Neutrophil (primary cell): Measurements from ENCODE around the gene PUS7L.
"Not testable (repeated sequence)": the region's sequence is repeated elsewhere in the genome, so short reads cannot be mapped to it uniquely, and the experiment has no call there.

ENCODE experiments used
- H3K27ac ChIP-seq: fragments of 200-600 bp; sonication (generic); 2 replicates; pipeline ENCODE4 v1.5.1; 2016; ENCODE audit warnings: mild to moderate bottlenecking, moderate library complexity
- H3K27me3 ChIP-seq: fragments of 200-600 bp; sonication (generic); 2 replicates; pipeline ENCODE4 v1.6.0; 2016; ENCODE audit warnings: mild to moderate bottlenecking
- H3K36me3 ChIP-seq: fragments of 200-600 bp; sonication (generic); 2 replicates; pipeline ENCODE4 v1.5.1; 2017
- H3K4me1 ChIP-seq, 2 experiments: fragments of 200-600 bp in 1 of 2; sonication (generic) in 1 of 2; 1 replicate in 1 of 2; 2 replicates in 1 of 2; pipeline versions ENCODE4 v1.5.1 to v1.6.1; 2013 to 2016; ENCODE audit warnings: low read depth in 1 of 2, low read length in 1 of 2, mild to moderate bottlenecking in 1 of 2, moderate library complexity in 1 of 2; ENCODE audit not compliant: control insufficient read depth in 1 of 2, insufficient read depth in 1 of 2
- H3K4me3 ChIP-seq, 2 experiments: fragments of 200-600 bp in 1 of 2; sonication (generic) in 1 of 2; 1 replicate in 1 of 2; 2 replicates in 1 of 2; pipeline ENCODE4 v1.5.1; 2013 to 2016; ENCODE audit warnings: low read depth in 1 of 2, low read length in 1 of 2, mild to moderate bottlenecking in 1 of 2, moderate library complexity in 1 of 2
- H3K9me3 ChIP-seq: fragments of 200-600 bp; sonication (generic); 2 replicates; pipeline ENCODE4 v1.5.1; 2016
- CTCF ChIP-seq: fragments of 200-600 bp; sonication (generic); IDR thresholded peaks from 2 replicates; pipeline ENCODE4 v1.5.1; 2016; ENCODE audit warnings: antibody characterized with exemption

PUS7L gene

GRCh38 chr12:43730283-43730682 lies 28.3 kb downstream of the PUS7L start:
- H3K27ac ChIP-seq, result no peak overlapping the region
- peaks cover 26% of the 10 kb centered on the region for H3K36me3 ChIP-seq
- no peaks in the 10 kb centered on the region for H3K4me1 ChIP-seq
- H3K4me3 ChIP-seq, result no peak overlapping the region
- H3K27me3 ChIP-seq, result no peaks in the 10 kb centered on the region
- H3K9me3 ChIP-seq, result no peaks in the 10 kb centered on the region
- TF ChIP-seq CTCF, result no peak

- Histone ChIP-seq H3K27ac (no peak overlapping the region), H3K27me3 (no peaks in the 10 kb centered on the region), H3K36me3 (peaks cover 22% of the 10 kb centered on the region), H3K9me3 (no peaks in the 10 kb centered on the region), H3K4me1 (no peaks in the 10 kb centered on the region), H3K4me3 (no peak overlapping the region)
- no peak for TF ChIP-seq CTCF
These were observed 29.9 kb downstream of the PUS7L start for GRCh38 chr12:43728698-43729097.

- no peaks in the 10 kb centered on the region for H3K4me1 ChIP-seq
- no peak for TF ChIP-seq CTCF
- H3K27ac ChIP-seq, result no peak overlapping the region
- no peak overlapping the region for H3K4me3 ChIP-seq
- peaks cover 18% of the 10 kb centered on the region for H3K36me3 ChIP-seq
- H3K27me3 ChIP-seq, result no peaks in the 10 kb centered on the region
- H3K9me3 ChIP-seq, result no peaks in the 10 kb centered on the region
These were observed 30.5 kb downstream of the PUS7L start for GRCh38 chr12:43728117-43728516.

GRCh38 chr12:43723134-43723533 lies 35.5 kb downstream of the PUS7L start:
- H3K9me3 ChIP-seq, result no peaks in the 10 kb centered on the region

GRCh38 chr12:43722621-43723020 lies 36.0 kb downstream of the PUS7L start:
- H3K9me3 ChIP-seq, result no peaks in the 10 kb centered on the region
- no peak overlapping the region for H3K4me3 ChIP-seq
- TF ChIP-seq CTCF, result no peak
- no peak overlapping the region for H3K27ac ChIP-seq
- H3K4me1 ChIP-seq, result no peaks in the 10 kb centered on the region
- no peaks in the 10 kb centered on the region for H3K27me3 ChIP-seq
- no peaks in the 10 kb centered on the region for H3K36me3 ChIP-seq

More at GRCh38 chr12:43723134-43723533, 35.5 kb downstream of the PUS7L start:
- Histone ChIP-seq H3K27ac (no peak overlapping the region), H3K4me3 (no peak overlapping the region), H3K4me1 (no peaks in the 10 kb centered on the region), H3K36me3 (no peaks in the 10 kb centered on the region), H3K27me3 (no peaks in the 10 kb centered on the region)
- no peak for TF ChIP-seq CTCF

GRCh38 chr12:43711348-43711747 lies 47.2 kb downstream of the PUS7L start:
- H3K4me3 ChIP-seq, result no peak overlapping the region
- no peaks in the 10 kb centered on the region for H3K9me3 ChIP-seq
- H3K27ac ChIP-seq, result no peak overlapping the region
- H3K27me3 ChIP-seq, result peaks cover 13% of the 10 kb centered on the region
- TF ChIP-seq CTCF, result no peak
- H3K36me3 ChIP-seq, result no peaks in the 10 kb centered on the region
- H3K4me1 ChIP-seq, result no peaks in the 10 kb centered on the region

- H3K36me3 ChIP-seq, H3K4me1 ChIP-seq, H3K4me3 ChIP-seq, H3K27me3 ChIP-seq, H3K27ac ChIP-seq, H3K9me3 ChIP-seq: not testable (repeated sequence)
These were observed 54.8 kb downstream of the PUS7L start for GRCh38 chr12:43703772-43704171.

GRCh38 chr12:43701194-43701593 lies 57.4 kb downstream of the PUS7L start:
- not testable (repeated sequence) for H3K4me1 ChIP-seq, H3K27me3 ChIP-seq, H3K4me3 ChIP-seq, H3K9me3 ChIP-seq, H3K27ac ChIP-seq, H3K36me3 ChIP-seq
